ENCODE data around the gene LHFPL3.
"Not testable (repeated sequence)": the region's sequence is repeated elsewhere in the genome, so short reads cannot be mapped to it uniquely, and the experiment has no call there.

Gene LHFPL3

GRCh38 chr7:104906556-104906955 lies 578.2 kb downstream of the LHFPL3 start:
- no peak for DNase-seq

DNA sequence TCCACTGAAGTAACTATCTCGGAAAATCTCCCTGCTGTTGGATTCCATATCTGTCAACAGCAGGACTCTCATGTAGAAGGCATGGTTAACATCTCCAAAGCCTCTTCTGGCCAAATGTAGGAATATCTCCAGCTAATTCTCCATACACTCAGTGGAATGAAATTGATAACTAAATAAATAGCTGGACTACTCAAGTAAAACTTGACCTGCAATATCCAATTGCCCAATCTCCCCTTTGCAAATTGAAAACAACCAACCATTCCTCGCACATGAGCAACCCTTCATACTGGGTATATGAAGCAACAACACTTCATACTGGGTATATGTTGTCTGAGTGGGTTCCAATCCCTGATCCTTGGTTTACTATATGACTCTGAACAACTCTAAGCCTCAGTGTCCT lies 580.2 kb downstream of the LHFPL3 start:
- no peak for DNase-seq

DNA sequence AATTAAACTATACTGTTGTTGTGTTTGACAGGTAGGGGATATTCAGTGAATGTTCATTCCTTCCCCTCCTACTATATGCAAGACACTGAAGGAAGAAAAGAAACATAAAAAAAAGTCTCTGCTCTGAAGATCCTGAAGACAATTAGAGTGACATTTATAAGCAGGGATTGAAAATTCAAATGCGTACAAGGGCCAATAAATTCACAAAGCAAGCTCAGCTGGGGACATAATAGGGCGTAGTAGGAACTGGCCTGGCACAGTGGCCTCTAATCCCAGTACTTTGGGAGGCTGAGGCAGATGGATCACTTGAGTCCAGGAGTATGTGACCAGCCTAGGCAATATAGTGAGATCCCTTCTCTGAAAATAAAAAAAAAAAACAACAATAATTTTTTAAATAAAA lies 580.7 kb downstream of the LHFPL3 start:
- DNase-seq: no peak

GRCh38 chr7:104914421-104914820 lies 586.0 kb downstream of the LHFPL3 start:
- no peak for DNase-seq

GRCh38 chr7:104921596-104921995 lies 593.2 kb downstream of the LHFPL3 start:
- no peak for DNase-seq

GRCh38 chr7:104922182-104923009 lies 594.0 kb downstream of the LHFPL3 start:
- DNase-seq: no peak

- peak; percentile 70 for DNase-seq
These were observed 594.6 kb downstream of the LHFPL3 start for GRCh38 chr7:104923010-104923421.

DNA sequence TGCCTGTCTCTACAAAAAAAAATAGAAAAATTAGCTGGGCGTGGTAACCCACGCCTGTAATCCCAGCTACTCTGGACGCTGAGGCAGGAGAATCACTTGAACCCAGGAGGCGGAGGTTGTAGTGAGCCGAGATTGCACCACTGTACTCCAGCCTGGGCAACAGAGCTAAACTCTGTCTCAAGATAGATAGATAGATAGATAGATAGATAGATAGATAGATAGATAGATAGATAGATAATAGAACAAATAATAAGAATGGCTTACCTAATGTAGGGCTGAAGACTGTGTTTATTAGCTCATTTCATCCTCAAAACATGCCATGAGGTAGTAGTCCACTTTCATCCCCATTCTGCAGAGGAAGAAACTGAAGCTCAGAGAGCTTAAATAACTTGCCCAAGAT lies 597.8 kb downstream of the LHFPL3 start:
- not testable (repeated sequence) for DNase-seq

DNA sequence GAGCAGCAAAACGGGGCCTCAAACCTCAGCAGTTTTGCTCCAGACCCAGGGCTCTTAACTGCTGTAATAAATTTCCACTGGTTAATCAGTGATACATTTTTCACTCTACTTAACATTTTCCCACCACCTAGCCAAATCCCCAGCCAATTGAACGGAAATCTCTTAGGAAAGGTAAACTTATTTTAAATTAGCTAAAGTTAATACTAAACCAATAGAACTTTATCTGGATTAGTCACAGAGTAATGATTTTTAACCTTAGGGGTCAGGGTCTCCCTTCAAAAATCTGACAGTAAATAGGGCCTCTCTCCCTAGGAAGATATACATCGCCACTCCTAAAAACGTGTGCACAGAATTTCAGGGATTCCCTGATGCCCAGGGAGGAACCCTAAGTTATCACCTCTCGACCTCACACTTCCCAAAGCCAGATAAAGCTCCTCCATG lies 598.2 kb downstream of the LHFPL3 start:
- DNase-seq: no peak

GRCh38 chr7:104927055-104927454 lies 598.7 kb downstream of the LHFPL3 start:
- no peak for DNase-seq

GRCh38 chr7:104928721-104929400 lies 600.5 kb downstream of the LHFPL3 start:
- DNase-seq: no peak

- DNase-seq: no peak
These were observed 601.5 kb downstream of the LHFPL3 start for GRCh38 chr7:104929921-104930320.

DNA sequence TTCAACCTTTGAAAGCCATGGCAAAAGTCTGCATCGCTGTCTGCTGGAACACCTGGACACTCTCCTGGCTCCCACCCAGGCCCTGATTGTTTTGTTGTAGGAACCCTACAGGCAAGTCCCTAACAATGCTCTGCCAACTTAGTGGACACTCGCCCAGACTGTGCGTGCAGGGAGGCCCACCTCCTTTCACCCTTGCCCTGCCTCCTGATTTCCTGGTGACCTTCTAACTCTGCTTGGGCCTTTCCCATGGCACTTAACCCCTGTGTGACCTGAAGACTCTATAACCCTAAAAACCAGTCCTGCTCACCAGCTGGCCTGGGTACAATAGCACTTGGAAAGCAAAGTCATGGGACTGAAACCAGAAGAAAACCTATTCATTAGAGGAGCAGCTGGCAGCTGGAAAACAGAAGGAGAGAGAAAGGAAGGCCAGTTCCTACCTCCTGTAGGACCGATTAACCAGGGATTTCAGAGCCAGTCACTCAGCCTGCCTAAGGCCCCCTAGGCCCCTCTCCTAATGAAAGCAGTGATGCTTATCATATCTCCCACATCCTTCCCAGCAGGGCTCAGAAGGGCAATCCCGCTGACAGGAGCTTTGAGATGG lies 602.9 kb downstream of the LHFPL3 start:
- DNase-seq: no peak

GRCh38 chr7:104933022-104933421 lies 604.6 kb downstream of the LHFPL3 start:
- no peak for DNase-seq

GRCh38 chr7:104933521-104933988 lies 605.2 kb downstream of the LHFPL3 start:
- no peak for DNase-seq

GRCh38 chr7:104934665-104935064 lies 606.3 kb downstream of the LHFPL3 start:
- no peak for DNase-seq

- DNase-seq: no peak
These were observed 606.9 kb downstream of the LHFPL3 start for GRCh38 chr7:104935276-104935675.

DNA sequence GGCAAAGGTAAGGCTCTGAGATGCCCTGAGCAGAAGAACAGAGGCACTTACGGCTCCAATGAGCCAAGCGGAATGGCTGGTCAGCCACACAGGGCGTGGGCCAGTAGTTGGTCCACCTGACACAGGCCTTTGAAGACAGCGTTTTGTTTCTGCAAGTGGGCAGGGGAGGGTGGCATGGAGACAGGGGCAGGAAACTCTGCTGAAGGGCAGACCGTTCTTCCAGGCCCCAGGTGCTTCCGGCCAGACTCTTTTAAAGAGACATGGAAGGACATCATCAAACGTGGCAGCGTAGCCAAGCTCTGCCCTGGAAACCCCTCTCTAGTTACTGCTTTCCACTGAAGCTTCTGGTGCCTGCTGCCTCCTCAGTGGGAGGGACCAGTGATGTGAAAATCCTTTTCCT lies 608.1 kb downstream of the LHFPL3 start:
- DNase-seq: no peak

- DNase-seq: not testable (repeated sequence)
These were observed 609.1 kb downstream of the LHFPL3 start for GRCh38 chr7:104937489-104937888.

DNA sequence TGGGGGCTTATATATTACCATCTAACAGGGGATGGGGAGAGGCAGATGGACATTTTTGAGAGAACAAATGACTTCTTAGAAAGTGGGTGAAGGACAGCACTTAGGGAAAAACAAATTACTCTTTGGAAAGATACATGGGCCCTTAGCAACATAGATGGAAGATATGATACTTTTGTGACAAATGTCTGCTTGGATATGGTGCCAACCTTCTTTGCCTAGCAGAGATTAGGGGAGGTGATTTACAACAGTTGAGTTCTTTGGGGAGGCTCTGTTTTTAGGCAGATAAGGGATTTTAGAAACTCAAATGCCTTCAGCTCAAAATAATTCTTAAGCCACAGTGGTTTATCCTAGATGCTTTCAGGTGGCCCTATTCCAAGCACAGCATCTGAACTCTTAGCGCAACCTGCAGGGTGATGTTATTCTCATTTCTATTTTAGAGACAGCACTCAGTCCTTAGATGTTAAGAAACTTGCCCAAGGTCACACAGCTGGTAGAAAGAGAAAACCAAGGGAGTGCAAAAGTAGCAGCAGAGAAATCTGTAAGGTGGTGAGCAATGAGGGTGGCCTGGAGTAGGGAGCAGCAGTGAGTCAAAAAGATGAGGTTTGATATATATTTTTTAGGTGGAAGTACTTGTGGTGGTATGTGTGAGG lies 610.5 kb downstream of the LHFPL3 start:
- DNase-seq: no peak

GRCh38 chr7:104940023-104940710 lies 611.8 kb downstream of the LHFPL3 start:
- DNase-seq: no peak

DNA sequence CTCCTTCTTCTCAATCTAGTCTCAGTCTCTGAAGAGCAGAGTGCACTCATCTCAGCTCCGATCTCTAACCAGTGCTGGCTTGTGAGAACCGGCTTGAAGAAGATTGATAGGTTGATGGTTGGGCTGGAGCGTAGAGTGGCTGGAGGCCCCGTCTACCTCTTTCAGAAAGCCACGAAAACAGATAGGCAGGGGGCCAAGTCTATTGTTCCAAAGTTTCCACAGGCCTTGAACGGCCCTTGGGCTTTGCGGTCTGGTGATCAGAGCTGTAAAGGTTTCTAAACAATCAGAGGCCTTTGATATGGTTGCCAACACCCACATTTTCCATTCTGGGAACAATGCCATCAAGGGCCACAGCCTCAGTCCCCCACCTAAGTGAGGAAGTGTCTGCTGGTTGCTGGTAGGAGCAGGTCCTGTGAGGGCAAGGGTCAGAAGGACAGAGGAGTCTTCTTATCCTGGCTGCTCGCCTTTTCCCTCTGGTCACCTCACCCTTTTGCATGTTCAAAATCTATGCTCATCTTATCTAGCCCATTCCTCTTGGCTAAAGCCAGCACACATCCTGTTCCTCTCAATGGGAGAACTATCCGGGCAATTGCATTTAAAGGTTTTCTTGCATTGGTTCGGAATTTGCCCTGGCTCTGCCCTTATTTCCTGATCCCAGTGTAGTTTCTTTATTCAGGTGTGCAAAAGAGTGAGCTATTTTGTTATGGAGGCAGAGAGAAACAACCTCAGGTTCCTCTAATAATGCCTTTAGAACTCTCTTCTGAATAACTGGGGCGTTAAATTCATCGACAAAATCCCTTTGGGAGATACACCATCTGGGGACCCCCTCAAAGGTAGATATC lies 615.3 kb downstream of the LHFPL3 start:
- DNase-seq: peak; percentile 70

All from activated T-cell treated with anti-CD3 and anti-CD28 coated beads, Interleukin-2, amount 50 U/mL, for 1 hour (primary cell).